ENCODE measurements around the gene SPATA9.
"Not testable (repeated sequence)": the region's sequence is repeated elsewhere in the genome, so short reads cannot be mapped to it uniquely, and the experiment has no call there.

GRCh38 chr5:95710651-95711500 is 28.1 kb upstream of the SPATA9 start:
- TF ChIP-seq POLR2AphosphoS5 (IDR thresholded peaks at IDR 0.05; ENCODE audit: borderline replicate concordance, low read depth, low read length); EZH2 (IDR thresholded peaks at IDR 0.05): not testable (repeated sequence)

All from SK-N-MC (cell line).